GM21423 (cell line): Measurements from ENCODE around the gene TRAPPC10.

Experiments used
- ATAC-seq: cut with Tn5 transposase; IDR thresholded peaks from one replicate; pipeline ENCODE4 v1.9.1; 2021; ENCODE audit warnings: mild to moderate bottlenecking, moderate library complexity; ENCODE audit not compliant: unreplicated experiment

TRAPPC10 gene

GRCh38 chr21:44029460-44030087 lies 17.5 kb downstream of the TRAPPC10 start:
- ATAC-seq = no peak

- no peak for ATAC-seq
Measured at GRCh38 chr21:44035244-44035643, 23.1 kb downstream of the TRAPPC10 start.

GRCh38 chr21:44038063-44038462 lies 26.0 kb downstream of the TRAPPC10 start:
- ATAC-seq = no peak

- no peak for ATAC-seq
Measured at GRCh38 chr21:44039828-44040227, 27.7 kb downstream of the TRAPPC10 start.

- no peak for ATAC-seq
Measured at GRCh38 chr21:44043613-44044012, 31.5 kb downstream of the TRAPPC10 start.

- ATAC-seq = no peak
Measured at GRCh38 chr21:44046734-44047133, 34.6 kb downstream of the TRAPPC10 start.

DNA sequence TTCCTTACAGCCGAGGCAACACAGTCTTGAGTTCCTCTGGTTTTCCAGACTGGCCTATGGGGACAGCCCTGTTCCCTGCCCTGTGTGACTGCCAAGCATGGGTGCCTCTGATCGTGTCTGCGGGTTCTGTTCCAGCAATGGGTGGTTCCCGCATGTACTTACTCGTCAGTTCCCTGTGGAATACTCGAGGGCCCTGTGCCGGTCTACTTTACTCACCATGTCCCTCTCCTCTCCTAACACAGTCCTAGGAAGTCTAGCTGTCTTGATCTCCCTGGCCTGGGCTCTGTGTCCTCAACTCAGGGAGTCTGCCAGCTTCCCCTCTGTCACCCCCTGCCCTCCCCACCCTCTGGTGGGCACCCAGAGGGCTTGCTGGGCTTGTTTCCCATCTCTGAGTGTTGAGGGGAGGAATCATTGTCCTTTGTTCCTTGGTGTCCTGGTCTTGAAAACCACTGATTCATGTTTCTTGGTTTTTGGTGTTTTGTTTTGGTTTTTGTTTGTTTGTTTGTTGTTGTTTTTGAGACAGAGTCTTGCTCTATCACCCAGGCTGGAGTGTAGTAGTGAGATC lies 36.0 kb downstream of the TRAPPC10 start:
- no peak for ATAC-seq

DNA sequence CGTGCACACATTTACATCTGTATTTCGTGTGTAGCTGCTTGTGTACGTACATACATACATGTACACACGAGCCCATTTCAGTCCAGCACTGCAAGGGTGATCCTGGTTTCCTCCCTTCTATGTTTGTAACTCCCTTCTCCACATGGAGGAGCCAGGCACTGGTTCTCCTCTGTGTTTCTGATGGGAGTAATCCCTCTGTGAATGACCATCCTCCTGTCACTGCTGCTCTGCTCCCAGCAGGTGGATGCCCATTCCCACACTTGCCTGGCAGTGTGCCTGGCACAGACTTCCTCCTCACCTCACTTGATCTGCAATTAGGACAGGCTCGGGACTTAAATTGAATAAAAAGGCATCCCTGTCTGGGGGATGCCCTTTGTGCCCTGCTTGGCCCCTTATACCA lies 37.1 kb downstream of the TRAPPC10 start:
- no peak for ATAC-seq

DNA sequence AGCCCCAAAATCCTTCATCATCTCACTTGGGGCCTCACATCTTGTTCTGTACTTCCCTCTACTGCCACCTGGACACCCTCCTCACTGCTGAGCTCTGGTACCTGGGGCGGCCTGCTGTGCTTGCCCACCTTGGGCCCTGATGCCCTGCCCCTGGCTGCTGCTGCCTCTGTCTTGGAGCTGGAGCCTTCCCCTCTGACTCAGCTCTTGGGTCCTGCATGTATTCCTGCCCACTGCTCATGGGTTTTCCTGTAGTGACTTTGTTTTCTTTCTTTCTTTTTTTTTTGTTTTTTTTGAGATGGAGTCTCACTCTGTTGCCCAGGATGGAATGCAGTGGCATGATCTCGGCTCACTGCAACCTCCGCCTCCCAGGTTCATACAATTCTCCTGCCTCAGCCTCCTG lies 37.5 kb downstream of the TRAPPC10 start:
- ATAC-seq = no peak

- ATAC-seq = no peak
Measured at GRCh38 chr21:44050276-44050675, 38.2 kb downstream of the TRAPPC10 start.

- ATAC-seq = no peak
Measured at GRCh38 chr21:44051462-44051941, 39.4 kb downstream of the TRAPPC10 start.

- no peak for ATAC-seq
Measured at GRCh38 chr21:44052071-44052829, 40.1 kb downstream of the TRAPPC10 start.

- ATAC-seq = no peak
Measured at GRCh38 chr21:44052830-44053226, 40.7 kb downstream of the TRAPPC10 start.

GRCh38 chr21:44053567-44053966 lies 41.5 kb downstream of the TRAPPC10 start:
- ATAC-seq = no peak

GRCh38 chr21:44054710-44055109 lies 42.6 kb downstream of the TRAPPC10 start:
- ATAC-seq = no peak

GRCh38 chr21:44057055-44057454 lies 44.9 kb downstream of the TRAPPC10 start:
- no peak for ATAC-seq

DNA sequence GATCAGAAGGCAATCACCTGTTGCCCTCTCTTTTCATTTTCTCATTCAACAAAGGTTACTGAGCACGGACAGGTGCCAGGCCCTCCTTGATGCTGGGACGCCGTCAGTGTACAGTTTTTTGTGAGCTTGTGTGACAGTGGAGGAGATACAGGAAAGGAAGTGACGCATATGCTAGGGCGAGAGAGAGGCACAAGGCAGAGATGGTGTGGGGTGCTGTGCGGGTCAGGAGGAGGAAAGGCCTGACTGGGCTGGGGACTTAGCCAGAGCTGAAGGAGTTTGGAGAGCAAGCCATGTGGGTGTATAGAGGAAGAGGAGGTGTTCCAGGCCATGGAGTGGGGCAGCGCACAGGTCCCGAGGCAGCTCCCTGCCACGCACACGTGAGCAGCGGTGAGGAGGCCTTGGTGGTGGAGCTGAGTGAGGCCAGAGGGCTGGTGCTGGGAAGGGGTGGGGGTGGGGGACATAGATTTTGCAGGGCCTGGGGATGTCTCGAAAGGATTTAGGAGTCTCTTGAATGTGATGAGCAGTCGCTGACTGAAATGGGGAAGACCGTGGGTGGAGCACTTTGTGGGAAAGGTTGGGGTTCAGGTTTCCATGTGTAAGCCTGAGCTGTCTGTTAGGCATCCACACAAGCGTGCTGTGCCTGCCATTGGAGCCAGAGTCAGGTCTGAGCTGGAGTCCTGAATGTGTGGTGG lies 46.0 kb downstream of the TRAPPC10 start:
- ATAC-seq = no peak

DNA sequence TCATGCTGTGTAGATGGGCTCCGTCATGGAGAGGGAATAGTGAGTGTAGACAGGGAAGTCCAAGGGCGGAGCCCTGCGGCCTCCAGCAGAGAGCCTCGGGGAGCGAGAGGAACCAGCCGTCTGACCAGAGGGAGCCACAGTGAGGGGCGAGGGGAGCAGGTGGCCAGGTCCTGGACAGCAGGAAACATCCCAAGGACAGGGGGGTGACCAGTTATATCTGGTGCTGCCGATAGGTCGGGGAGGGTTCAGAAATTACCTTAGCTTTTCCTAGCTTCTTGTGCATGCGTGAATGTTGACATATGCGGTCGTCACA lies 46.5 kb downstream of the TRAPPC10 start:
- no peak for ATAC-seq

DNA sequence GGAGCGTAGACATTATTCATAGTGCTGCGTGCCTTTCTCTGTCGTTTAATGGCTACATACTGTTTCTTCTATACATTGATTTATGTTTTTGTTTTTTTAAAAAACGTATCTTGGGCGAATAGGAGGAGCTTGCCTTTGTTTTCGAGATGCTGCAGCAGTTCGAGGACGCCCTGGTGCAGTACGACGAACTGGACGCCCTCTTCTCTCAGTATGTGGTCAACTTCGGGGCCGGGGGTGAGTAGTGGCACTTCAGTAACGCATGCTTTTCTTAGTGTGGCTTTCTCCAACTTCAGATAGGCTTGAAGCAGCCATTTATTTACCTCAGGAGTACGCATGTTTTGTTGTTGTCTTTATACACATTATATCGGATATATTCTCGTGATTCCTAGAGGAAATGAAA lies 46.9 kb downstream of the TRAPPC10 start:
- no peak for ATAC-seq

- ATAC-seq = no peak
Measured at GRCh38 chr21:44059710-44060109, 47.6 kb downstream of the TRAPPC10 start.

DNA sequence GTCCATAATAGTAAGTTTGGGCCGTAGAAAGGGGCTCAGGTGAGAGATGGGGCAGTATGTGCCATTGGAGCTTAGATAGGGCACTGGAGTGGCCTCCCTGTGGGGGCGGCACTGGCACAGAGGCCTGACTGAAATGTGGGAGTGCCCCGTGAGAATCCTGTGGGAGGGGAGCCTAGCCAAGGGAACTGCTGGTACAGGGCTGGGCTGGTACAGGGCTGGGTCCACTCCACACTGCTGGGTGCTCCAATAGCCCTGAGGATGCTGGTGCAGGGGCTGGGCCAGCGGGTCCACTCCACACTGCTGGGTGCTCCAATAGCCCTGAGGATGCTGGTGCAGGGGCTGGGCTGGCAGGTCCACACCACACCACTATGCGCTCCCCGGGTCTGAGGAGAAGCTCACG lies 50.3 kb downstream of the TRAPPC10 start:
- ATAC-seq = no peak
